ENCODE data around the gene SLC29A3. TPM values are rescaled to one million over a fixed set of nuclear protein-coding genes. Genes with fewer than 3 reads are reported as not detected.

The SLC29A3 gene
- total RNA-seq, 1 donor from 2014 or later, result 1.7 TPM

DNA sequence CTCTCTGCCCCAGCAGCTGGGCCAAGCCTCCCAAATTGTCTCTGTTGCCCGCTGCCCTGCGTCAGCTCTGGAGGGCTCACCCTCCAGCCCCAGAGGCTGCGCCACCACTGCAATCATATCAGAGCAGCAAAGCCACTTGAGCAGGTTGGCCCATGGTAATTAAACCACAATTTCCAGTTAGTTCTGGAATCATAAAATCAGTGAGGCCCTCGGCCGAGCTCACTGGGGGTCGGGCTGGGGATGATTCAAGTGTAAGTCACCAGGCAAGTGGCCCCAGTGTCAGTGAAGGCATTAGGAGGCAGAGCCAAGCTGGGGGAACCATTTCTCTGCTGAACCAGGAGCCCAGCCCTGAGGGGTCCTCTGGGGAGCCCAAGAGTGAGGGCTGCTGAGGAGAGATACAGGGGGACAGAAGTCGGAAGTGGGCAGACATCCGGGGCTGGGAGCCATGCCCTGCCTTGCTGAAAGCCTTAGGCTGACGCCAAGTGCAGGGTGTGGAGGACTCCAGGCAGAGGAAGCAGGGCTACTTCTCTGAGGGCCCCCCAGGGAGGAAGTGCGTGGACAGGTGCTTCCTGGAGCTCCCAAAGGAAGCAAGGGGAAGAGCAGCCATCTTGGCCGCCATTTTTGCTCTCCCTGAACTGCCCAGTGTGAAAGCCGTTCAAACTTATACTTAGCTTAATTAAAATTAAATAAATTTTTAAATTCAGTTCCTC is 29.5 kb upstream of the SLC29A3 start:
- Histone ChIP-seq H3K27ac (replicated peaks) (peak overlapping the region; percentile 13), H3K36me3 (peaks cover 81% of the 10 kb centered on the region)

DNA sequence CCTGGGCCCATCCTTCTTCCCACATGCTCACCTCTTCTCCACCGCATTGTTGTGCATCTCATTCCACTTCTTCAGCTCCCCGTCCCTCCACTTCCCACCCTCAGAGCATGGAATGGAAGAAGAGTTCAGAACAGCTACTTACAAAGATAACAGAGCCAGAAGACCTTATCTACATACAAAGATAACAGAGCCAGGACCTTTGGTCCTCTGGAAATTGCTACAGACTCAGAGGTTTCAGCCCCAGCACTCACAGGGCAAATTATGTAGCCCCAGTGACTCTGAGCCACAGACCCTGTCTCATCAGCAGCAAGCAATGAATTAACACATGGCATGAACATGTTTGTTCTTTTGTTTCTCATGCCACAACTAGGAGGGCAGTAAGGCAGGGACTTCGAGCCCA is 28.7 kb upstream of the SLC29A3 start:
- Histone ChIP-seq H3K27ac (replicated peaks) (peak overlapping the region; percentile 13), H3K4me1 (peaks cover 12% of the 10 kb centered on the region)

More for the DNA sequence above, 29.5 kb upstream of the SLC29A3 start:
- H3K27me3 ChIP-seq (ENCODE audit: low read depth), result no peaks in the 10 kb centered on the region
- H3K9me3 ChIP-seq (replicated peaks), result no peaks in the 10 kb centered on the region
- intact Hi-C loops (cut with micrococcal nuclease), result loop anchor here (10.0 kb wide), 1 partner anchor 365 kb away; no protein-coding TSS in a partner anchor
- DNase-seq, result no peak
- H3K4me3 ChIP-seq, result no peak overlapping the region
- peaks cover 12% of the 10 kb centered on the region for H3K4me1 ChIP-seq
- TF ChIP-seq, protein P1, sequence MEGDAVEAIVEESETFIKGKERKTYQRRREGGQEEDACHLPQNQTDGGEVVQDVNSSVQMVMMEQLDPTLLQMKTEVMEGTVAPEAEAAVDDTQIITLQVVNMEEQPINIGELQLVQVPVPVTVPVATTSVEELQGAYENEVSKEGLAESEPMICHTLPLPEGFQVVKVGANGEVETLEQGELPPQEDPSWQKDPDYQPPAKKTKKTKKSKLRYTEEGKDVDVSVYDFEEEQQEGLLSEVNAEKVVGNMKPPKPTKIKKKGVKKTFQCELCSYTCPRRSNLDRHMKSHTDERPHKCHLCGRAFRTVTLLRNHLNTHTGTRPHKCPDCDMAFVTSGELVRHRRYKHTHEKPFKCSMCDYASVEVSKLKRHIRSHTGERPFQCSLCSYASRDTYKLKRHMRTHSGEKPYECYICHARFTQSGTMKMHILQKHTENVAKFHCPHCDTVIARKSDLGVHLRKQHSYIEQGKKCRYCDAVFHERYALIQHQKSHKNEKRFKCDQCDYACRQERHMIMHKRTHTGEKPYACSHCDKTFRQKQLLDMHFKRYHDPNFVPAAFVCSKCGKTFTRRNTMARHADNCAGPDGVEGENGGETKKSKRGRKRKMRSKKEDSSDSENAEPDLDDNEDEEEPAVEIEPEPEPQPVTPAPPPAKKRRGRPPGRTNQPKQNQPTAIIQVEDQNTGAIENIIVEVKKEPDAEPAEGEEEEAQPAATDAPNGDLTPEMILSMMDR (IDR thresholded peaks at IDR 0.05; ENCODE audit: borderline replicate concordance), result no peak

DNA sequence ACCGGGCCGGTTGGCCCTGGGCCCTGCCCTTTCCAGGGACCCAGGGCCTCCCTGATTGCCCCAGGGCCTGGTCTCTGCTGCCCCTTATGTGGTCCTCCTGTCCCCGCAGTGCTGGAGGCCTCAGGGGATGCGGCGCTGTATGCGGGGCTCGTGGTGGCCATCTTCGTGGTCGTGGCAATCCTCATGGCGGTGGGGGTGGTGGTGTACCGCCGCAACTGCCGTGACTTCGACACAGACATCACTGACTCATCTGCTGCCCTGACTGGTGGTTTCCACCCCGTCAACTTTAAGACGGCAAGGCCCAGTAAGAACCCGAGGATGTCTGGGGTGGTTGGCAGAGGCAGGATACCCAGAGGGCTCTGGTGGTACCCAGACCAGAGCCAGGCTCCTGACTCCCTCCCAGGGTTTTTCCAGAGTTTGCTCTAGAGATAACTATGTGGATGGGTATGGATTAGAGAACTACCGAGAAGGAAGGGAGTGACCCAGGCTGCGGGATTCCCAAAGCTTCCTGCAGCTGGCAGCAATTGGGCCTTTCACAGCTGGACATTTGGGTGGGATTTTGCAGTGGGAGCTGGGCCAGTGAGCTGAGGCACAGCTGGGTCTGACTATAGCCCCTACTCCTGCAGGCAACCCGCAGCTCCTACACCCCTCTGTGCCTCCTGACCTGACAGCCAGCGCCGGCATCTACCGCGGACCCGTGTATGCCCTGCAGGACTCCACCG is 28.1 kb upstream of the SLC29A3 start:
- no peak overlapping the region for H3K4me3 ChIP-seq
- H3K27me3 ChIP-seq (ENCODE audit: low read depth), result no peaks in the 10 kb centered on the region
- H3K36me3 ChIP-seq, result peaks cover 89% of the 10 kb centered on the region
- TF ChIP-seq, protein P1 (IDR thresholded peaks at IDR 0.05; ENCODE audit: borderline replicate concordance), result no peak
- peaks cover 12% of the 10 kb centered on the region for H3K4me1 ChIP-seq
- H3K27ac ChIP-seq (replicated peaks), result no peak overlapping the region
- H3K9me3 ChIP-seq (replicated peaks), result no peaks in the 10 kb centered on the region
- DNase-seq, result no peak
- intact Hi-C loops (cut with micrococcal nuclease), result no loop called here

More for the DNA sequence above, 28.7 kb upstream of the SLC29A3 start:
- H3K36me3 ChIP-seq, result peaks cover 87% of the 10 kb centered on the region
- intact Hi-C loops (cut with micrococcal nuclease), result no loop called here
- no peak for DNase-seq
- H3K9me3 ChIP-seq (replicated peaks), result no peaks in the 10 kb centered on the region
- H3K4me3 ChIP-seq, result no peak overlapping the region
- TF ChIP-seq, protein P1 (IDR thresholded peaks at IDR 0.05; ENCODE audit: borderline replicate concordance), result no peak
- no peaks in the 10 kb centered on the region for H3K27me3 ChIP-seq (ENCODE audit: low read depth)

DNA sequence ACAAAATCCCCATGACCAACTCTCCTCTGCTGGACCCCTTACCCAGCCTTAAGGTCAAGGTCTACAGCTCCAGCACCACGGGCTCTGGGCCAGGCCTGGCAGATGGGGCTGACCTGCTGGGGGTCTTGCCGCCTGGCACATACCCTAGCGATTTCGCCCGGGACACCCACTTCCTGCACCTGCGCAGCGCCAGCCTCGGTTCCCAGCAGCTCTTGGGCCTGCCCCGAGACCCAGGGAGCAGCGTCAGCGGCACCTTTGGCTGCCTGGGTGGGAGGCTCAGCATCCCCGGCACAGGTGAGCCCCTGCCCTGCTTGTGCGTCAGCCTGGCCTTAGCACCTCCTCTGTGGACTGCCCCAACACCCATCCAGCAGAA is 27.5 kb upstream of the SLC29A3 start:
- Histone ChIP-seq H3K27ac (replicated peaks) (no peak overlapping the region), H3K27me3 (ENCODE audit: low read depth) (no peaks in the 10 kb centered on the region), H3K36me3 (peaks cover 89% of the 10 kb centered on the region), H3K4me1 (peaks cover 12% of the 10 kb centered on the region), H3K9me3 (replicated peaks) (no peaks in the 10 kb centered on the region), H3K4me3 (no peak overlapping the region)
- TF ChIP-seq, protein P1 (IDR thresholded peaks at IDR 0.05; ENCODE audit: borderline replicate concordance), result no peak
- no peak for DNase-seq
- intact Hi-C loops (cut with micrococcal nuclease), result no loop called here

DNA sequence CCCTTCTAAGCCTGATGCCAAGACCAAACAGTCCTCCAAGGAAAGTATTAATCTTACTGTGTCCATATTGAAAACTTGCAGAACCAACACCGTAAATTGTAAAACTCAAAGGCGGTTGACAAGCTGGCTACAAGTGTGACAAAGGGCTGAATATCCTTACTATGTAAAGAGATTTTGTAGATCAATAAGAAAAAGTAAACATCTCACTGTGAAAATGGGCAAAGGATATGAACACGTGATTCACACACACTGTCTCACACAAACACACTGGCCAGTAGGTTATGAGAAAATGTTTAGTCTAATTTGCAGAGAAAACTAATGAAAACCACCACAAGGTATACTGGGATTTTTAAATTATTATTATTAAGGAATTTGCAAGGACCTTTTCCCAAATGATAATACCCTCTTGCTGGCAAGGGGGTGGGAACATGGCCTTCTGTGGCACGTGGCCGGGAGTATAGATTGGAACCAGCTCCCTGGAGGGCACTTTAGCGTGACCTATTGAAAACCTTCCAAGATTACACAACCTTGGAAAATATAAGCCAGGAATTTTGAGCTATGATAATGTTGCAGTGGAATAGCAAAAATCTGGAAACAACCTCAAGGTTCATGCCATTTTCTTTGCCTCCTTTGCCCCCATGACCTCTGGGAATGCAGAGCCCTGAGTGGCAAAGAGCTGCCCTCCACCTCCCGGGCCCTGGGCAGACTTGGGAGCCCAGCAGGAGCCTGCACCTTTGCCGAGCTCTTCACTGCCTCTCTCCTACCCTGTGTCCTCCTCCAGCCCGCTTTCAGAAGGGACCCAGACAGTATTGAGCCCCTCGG is 26.2 kb upstream of the SLC29A3 start:
- Histone ChIP-seq H3K27me3 (ENCODE audit: low read depth) (no peaks in the 10 kb centered on the region), H3K36me3 (peaks cover 85% of the 10 kb centered on the region), H3K9me3 (replicated peaks) (no peaks in the 10 kb centered on the region), H3K4me1 (peaks cover 12% of the 10 kb centered on the region), H3K4me3 (no peak overlapping the region), H3K27ac (replicated peaks) (no peak overlapping the region)
- DNase-seq, result no peak
- TF ChIP-seq, protein P1 (IDR thresholded peaks at IDR 0.05; ENCODE audit: borderline replicate concordance), result no peak
- intact Hi-C loops (cut with micrococcal nuclease), result no loop called here

All from left ventricle myocardium inferior (tissue), 1 donor.